NT2/D1 (cell line): ENCODE results near the gene GABRE.

Experiments
- SUZ12 ChIP-seq: IDR thresholded peaks from 2 replicates; pipeline ENCODE4 v1.6.1; 2011; ENCODE audit not compliant: insufficient read length, insufficient read depth; ENCODE audit errors: extremely low read depth
- YY1 ChIP-seq: IDR thresholded peaks from 2 replicates; pipeline ENCODE4 v1.6.1; 2011; ENCODE audit not compliant: insufficient read length, insufficient read depth
- ZNF274 ChIP-seq: IDR thresholded peaks from 2 replicates; pipeline ENCODE4 v1.6.1; 2011; ENCODE audit warnings: mild to moderate bottlenecking, low read depth, low read length

DNA sequence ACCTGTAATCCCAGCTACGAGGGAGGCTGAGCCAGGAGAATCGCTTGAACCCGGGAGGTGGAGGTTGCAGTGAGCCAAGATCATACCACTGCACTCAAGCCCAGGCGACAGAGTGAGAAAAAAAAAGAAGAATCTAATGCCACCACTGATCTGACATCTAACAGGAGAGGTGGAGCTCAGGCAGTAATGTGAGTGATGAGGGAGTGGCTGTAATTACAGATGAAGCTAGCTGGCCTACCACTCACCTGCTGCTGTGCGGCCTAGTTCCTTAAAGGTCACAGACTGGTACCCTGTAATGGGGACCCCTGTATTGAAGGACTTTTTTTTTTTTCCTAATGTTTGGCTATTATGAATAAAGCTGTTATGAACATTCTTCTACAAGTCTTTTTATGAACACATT lies 25.3 kb upstream of the GABRE start:
- no peak for TF ChIP-seq SUZ12
- no peak for TF ChIP-seq ZNF274
- TF ChIP-seq YY1, result no peak
